Measurements from ENCODE around the gene MAG.
A peak's percentile ranks its signal among the peaks of the same experiment; 100 is the strongest.

Gene MAG, protein sequence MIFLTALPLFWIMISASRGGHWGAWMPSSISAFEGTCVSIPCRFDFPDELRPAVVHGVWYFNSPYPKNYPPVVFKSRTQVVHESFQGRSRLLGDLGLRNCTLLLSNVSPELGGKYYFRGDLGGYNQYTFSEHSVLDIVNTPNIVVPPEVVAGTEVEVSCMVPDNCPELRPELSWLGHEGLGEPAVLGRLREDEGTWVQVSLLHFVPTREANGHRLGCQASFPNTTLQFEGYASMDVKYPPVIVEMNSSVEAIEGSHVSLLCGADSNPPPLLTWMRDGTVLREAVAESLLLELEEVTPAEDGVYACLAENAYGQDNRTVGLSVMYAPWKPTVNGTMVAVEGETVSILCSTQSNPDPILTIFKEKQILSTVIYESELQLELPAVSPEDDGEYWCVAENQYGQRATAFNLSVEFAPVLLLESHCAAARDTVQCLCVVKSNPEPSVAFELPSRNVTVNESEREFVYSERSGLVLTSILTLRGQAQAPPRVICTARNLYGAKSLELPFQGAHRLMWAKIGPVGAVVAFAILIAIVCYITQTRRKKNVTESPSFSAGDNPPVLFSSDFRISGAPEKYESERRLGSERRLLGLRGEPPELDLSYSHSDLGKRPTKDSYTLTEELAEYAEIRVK

DNA sequence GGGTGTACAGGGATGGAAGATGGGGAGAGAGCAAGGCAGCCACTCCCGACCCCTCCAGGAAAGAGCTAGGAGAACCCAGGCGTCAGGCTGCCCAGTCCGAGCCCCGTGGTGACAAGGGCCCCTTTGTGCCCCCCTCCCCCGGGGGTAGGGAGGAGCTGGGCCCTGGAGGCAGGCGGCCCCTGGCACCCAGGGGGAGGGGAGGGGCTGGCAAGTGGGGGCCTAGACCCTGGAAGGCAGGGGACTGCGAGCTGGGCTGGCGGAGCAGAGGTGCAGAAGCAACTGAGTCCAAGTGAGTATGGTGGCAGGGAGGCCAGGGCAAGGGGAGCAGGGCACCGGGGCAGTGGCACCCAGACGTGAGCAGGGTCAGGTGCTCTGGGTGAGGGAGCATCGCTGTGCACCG is at the start of gene MAG:
Gene MAG (plus strand): TSS at position 246 of the 400 bp plus-strand sequence. CDS start 3,248 bp downstream, outside the sequence.
- no peak for DNase-seq

GRCh38 chr19:35246466-35247092 is 45.4 kb upstream of the MAG start:
- no peak for DNase-seq

DNA sequence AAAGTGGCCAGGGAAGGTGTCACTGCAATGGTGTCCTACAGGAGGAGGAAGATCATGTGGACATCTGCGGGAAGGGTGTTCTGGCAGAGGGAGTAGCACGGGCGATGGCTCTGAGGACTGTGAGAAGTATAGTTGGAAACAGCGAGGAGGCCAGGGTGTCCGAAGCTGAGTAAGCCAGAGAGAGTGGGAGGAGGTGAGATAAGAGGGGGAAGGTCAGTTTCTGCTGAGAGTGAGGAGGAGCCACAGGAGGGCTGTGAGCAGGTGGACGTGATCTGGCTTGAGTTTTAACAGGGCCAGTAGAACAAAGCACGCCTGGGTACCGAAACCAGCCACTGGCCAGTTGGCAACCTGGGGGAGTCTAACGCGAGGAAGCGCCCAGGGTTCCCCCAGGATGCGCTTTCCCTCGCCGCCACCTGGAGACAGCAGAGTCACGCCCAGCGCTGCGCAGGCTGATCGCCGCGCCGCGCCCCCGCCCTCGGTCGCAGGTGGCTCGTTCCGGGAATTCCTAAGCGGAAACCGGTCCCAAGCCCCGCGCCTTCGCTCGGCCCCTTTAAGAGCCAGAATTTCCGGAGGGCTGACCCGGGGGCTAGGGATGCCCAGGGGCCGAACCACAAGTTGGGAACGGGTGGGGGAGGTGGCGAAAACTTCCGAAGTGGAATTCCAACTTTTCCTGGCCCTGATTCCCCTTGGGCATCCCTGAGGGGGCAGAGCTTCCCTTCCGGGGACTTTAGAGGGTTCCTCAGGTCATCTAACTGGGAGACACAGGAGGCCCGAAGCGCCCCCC is 44.2 kb upstream of the MAG start:
- no peak for DNase-seq

- no peak for DNase-seq
Observed at GRCh38 chr19:35248310-35249145, 43.4 kb upstream of the MAG start, which contains the start of gene LSR. Gene LSR (plus strand): TSS chr19:35249002. CDS start chr19:35249023, 21 bp downstream.

DNA sequence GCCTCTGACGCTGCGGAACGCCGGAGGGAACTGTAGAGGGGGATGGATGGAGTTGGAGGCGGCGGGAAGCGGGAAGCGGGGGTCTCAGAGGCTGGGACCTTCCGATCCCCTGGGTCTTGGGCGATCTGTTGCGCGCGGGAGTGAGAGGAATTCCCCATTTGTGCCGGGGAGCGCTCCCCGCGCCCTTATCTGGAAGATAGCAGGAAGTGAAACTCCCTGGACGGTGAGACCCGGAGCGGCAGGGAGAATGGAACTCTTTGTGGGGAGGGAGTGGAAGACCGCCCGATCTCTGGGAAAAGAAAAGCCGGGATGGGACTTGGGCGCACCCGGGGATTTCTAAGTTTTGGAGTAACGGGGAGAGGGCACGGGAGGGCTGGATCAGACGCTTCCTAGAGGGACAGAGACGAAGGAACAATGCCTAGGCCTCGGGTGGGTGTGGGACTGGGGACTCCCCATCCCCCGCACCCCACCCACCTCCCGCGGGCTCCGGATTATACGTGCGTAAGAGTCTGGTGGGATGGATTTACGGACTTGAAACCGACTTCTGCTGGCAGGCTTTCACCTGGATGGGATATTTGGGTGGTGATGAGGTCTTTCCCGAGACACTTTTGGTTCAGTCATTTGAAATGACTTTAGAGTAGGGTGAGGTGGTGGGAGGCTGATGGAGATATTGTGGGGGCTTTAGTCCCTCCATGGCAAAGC is 42.7 kb upstream of the MAG start:
- DNase-seq, result no peak

GRCh38 chr19:35249848-35250711 is 41.9 kb upstream of the MAG start:
- DNase-seq, result no peak

GRCh38 chr19:35251456-35251855 is 40.5 kb upstream of the MAG start:
- DNase-seq, result no peak

GRCh38 chr19:35253316-35254286 is 38.4 kb upstream of the MAG start:
- no peak for DNase-seq

DNA sequence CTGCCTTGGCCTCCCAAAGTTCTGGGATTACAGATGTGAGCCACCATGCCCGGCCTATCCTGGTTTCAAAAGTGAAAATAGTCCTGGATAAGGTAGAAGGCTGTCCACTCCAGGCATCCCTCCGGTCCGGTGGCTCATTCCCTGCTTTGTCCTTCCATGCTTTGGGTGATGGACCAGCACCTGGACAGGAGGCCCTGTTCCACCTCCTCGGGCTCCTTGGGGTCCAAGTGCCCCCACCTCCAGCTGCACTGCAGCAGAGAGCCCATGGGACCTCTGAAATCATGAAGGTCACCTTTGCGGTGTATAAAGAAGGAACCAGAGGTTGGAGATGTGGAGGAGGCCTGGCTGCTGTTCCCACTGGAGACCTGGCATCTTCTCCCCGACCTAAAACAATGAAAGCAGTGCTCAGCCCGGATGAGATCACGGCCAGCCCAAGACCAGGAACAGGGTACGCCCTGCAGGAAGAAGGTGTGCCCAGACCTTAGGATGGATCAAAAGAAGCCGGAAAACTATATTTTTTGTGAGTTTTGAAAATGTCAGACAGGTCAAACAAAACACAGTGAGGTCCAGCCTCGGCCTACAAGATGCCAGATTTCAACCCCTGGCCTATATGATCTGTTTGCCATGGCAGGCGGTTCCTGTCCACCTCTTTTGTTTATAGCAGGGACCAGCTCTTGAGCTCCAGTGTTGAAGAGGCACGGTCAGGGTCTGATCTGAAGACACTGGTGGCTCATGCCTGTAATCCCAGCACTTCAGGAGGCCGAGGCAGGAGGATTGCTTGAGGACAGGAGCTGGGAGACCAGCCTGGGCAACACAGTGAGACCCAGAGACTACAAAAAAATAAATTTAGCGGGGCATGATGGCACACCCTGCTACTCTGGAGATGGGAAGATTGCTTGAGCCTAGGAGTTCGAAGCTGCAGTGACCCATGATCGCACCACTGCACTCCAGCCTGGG is 37.3 kb upstream of the MAG start:
- DNase-seq, result no peak

GRCh38 chr19:35256566-35256965 is 35.4 kb upstream of the MAG start:
- no peak for DNase-seq

- no peak for DNase-seq
Observed at GRCh38 chr19:35257113-35257461, 34.9 kb upstream of the MAG start.

GRCh38 chr19:35260694-35261304 is 31.2 kb upstream of the MAG start:
- DNase-seq, result peak; percentile 17

DNA sequence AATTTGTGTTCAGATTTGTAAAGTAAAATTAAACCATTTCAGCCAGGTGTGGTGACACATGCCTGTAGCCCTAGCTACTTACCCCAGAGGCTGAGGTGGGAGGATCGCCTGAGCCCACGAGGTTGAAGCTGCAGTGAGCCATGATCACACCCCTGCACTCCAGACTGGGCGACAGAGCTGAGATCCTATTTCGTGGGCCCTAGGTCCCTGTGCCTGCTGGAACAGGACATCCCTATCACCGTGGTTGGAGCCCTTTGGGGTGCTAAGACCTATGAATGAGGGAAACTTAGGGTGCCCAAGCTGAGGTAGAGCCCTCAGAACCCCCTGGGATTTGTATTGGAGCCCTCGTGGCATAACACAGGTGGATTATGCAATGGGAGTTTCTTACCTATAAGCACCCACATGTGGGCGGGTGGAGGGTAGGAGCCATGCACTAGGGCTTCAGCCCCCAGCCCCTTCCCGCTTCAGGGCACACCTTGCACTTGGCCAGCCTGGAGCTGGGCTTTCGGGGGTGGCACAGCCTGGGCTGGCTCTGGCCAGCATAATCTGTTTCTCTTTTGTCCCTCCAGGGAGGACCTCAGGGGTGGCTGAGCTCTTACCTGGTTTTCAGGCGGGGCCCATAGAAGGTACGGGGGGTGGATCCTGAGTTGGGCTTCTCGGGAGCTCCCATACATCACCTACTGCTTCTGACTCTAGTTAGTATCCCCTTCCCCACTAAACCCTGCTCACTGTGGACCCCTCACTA is 30.4 kb upstream of the MAG start:
- DNase-seq, result peak; percentile 30

DNA sequence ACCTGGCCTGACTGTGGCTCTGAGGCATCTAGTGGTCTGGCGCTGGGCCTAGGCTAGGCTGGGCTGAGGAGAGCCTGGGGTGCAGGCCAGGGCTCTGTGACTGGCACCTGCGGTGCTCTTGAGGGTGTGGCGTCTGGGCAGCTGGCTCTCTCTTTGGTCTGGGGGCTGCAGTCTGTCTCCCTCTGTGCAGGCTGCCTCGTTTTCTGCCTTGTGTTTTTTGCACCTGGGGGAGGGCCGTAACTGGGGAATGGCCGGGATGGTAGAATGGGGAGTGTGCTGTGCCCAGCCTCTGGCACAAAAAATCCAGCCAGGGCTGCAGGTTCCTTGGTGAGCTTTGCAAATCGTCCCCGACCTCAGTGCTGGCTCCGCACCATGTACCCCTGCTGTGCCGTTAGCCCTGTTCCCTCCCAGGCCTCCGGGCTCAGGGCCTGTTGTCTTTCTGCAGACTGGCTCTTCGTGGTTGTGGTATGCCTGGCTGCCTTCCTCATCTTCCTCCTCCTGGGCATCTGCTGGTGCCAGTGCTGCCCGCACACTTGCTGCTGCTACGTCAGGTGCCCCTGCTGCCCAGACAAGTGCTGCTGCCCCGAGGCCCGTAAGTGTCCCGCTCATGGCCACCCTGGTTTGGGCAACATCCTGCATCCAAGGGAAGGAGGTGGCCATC is 29.7 kb upstream of the MAG start:
- no peak for DNase-seq

DNA sequence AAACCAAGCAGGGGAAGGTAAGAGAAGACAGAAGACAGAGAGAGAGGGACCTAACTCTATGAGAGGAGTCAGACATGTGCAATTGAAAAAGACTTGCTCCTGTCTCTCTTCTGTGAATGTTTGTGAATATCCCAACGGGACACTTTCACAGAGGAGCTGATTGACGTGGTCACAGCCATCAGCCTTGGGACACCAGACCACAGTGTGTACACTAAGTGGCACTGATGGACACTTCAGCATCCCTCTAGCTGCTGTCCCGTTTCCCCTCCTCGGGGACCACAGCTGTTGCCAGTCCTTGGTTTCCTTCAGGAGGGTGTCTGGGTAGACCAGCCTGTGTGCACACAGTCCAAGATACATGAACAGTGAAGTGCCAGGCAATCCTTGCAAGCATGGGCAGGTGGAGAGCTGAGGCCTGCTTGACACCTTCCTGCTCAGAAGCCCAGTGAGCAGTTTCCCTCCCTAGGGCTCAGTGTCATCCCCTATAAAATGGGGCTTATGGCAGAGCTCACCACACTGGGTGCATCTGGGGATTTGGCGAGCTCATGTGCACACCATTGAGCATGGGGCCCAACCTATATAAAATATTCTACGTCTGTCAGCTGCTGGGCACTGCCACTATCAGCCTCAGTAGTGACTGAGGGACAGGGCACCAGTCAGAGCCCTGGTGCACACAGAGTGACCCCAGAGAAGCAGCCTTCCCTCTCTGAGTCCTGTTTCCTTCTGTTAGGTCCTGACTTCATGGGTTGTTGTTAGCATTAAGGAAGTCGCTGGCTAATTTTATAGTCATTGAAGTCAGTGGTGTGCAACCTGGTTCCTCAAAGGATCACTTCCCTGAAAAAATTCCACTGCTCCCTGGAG is 27.5 kb upstream of the MAG start:
- DNase-seq, result peak; percentile 27
